Ovary (tissue), 3 donors: ENCODE measurements around the gene CPLX3.

Experiments
- CTCF ChIP-seq, 3 donors: fragments of 450-650 bp in 2 of 3; fragments of 200-600 bp in 1 of 3; IDR thresholded peaks; one replicate each; pipeline versions ENCODE4 v1.5.1 to v1.8.0; 2016 to 2022; ENCODE audit warnings: antibody characterized with exemption in 3 of 3, mild to moderate bottlenecking in 1 of 3
- EP300 ChIP-seq: sonication (generic); formaldehyde crosslinking; IDR thresholded peaks from one replicate; pipeline ENCODE4 v1.6.1; 2017; ENCODE audit warnings: antibody characterized with exemption
- POLR2A ChIP-seq: fragments of 450-650 bp; IDR thresholded peaks from one replicate; pipeline ENCODE4 v1.6.1; 2017; ENCODE audit warnings: antibody characterized with exemption, mild to moderate bottlenecking, moderate library complexity
- donor health status: DM: no; HTN: no; CAD: no.

- no peak for TF ChIP-seq POLR2A
- no peak for TF ChIP-seq EP300
- TF ChIP-seq CTCF (IDR thresholded peaks at IDR 0.05): no peak
Measured at GRCh38 chr15:74815121-74815934, 11.1 kb upstream of the CPLX3 start.
